Keratinocyte (primary cell): ENCODE data around the gene FAM83G.

Experiments
- CTCF ChIP-seq, 3 experiments: IDR thresholded peaks in 1 of 3; conservative IDR thresholded peaks in 1 of 3; optimal IDR thresholded peaks in 1 of 3; 2 replicates in 2 of 3; 3 replicates in 1 of 3; pipeline versions ENCODE3 to v1.5.1; 2011; ENCODE audit warnings: low read length in 3 of 3, mild to moderate bottlenecking in 3 of 3, moderate library complexity in 2 of 3, control low read depth in 1 of 3, inconsistent platforms in 1 of 3; ENCODE audit not compliant: insufficient read depth in 2 of 3; ENCODE audit errors: extremely low read depth in 1 of 3
- EZH2 ChIP-seq: IDR thresholded peaks from one replicate; pipeline ENCODE4 v1.6.1; 2012; ENCODE audit warnings: inconsistent platforms, mild to moderate bottlenecking, low read length, moderate library complexity

DNA sequence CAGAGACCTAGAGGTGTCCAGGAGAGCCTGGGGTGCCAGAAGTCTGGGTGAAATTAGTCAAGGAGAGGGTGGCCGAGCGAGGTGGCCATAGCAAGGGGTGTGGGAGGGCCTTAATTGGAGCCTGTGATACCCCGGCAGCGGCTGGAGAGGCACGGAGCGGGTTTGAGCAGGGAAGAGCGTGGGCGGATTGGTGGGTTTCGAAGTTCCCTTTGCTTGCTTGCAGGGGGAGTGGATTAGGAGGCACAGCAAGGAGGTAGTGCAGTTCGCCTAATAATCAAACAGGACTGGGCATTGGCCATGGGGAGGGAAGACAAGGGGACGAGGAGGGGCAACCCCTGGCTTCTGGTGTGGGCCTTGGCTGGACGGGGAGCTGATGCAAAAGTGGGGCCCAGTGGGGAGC lies 5.4 kb upstream of the FAM83G start:
- TF ChIP-seq CTCF (optimal IDR thresholded peaks at IDR 0.05 in 1 of 3, IDR thresholded peaks at IDR 0.05 in 1 of 3, conservative IDR thresholded peaks at IDR 0.05 in 1 of 3; ENCODE audit: extremely low read depth in 1 of 3, insufficient read depth in 2 of 3, low read length in 3 of 3) = no peak
- TF ChIP-seq EZH2 = no peak
